IPS-20b (cell line): ENCODE results near the gene TMEM132A.

Experiments used
- H3K27ac ChIP-seq: one replicate; pipeline ENCODE4 v1.5.1; 2013; ENCODE audit warnings: low read length
- H3K27me3 ChIP-seq: 2 replicates; pipeline ENCODE4 v1.6.1; 2013; ENCODE audit warnings: mild to moderate bottlenecking, low read length, inconsistent platforms; ENCODE audit not compliant: insufficient read depth
- H3K36me3 ChIP-seq: 2 replicates; pipeline ENCODE4 v1.6.1; 2013; ENCODE audit warnings: low read depth, mild to moderate bottlenecking, inconsistent platforms, low read length, moderate library complexity; ENCODE audit not compliant: insufficient read depth
- H3K4me1 ChIP-seq: 2 replicates; pipeline ENCODE4 v1.6.1; 2013; ENCODE audit warnings: mild to moderate bottlenecking, control low read depth, inconsistent platforms, low read length, moderate library complexity; ENCODE audit not compliant: insufficient read depth
- H3K4me3 ChIP-seq: 2 replicates; pipeline ENCODE4 v1.5.1; 2013; ENCODE audit warnings: mild to moderate bottlenecking, low read length, inconsistent platforms
- H3K9ac ChIP-seq: 2 replicates; pipeline ENCODE4 v1.6.1; 2013; ENCODE audit warnings: low read depth, mild to moderate bottlenecking, inconsistent platforms, low read length, moderate library complexity
- H3K9me3 ChIP-seq: 2 replicates; pipeline ENCODE4 v1.6.1; 2013; ENCODE audit warnings: mild to moderate bottlenecking, low read depth, low read length, inconsistent platforms; ENCODE audit not compliant: insufficient read depth

TMEM132A gene, protein sequence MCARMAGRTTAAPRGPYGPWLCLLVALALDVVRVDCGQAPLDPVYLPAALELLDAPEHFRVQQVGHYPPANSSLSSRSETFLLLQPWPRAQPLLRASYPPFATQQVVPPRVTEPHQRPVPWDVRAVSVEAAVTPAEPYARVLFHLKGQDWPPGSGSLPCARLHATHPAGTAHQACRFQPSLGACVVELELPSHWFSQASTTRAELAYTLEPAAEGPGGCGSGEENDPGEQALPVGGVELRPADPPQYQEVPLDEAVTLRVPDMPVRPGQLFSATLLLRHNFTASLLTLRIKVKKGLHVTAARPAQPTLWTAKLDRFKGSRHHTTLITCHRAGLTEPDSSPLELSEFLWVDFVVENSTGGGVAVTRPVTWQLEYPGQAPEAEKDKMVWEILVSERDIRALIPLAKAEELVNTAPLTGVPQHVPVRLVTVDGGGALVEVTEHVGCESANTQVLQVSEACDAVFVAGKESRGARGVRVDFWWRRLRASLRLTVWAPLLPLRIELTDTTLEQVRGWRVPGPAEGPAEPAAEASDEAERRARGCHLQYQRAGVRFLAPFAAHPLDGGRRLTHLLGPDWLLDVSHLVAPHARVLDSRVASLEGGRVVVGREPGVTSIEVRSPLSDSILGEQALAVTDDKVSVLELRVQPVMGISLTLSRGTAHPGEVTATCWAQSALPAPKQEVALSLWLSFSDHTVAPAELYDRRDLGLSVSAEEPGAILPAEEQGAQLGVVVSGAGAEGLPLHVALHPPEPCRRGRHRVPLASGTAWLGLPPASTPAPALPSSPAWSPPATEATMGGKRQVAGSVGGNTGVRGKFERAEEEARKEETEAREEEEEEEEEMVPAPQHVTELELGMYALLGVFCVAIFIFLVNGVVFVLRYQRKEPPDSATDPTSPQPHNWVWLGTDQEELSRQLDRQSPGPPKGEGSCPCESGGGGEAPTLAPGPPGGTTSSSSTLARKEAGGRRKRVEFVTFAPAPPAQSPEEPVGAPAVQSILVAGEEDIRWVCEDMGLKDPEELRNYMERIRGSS

DNA sequence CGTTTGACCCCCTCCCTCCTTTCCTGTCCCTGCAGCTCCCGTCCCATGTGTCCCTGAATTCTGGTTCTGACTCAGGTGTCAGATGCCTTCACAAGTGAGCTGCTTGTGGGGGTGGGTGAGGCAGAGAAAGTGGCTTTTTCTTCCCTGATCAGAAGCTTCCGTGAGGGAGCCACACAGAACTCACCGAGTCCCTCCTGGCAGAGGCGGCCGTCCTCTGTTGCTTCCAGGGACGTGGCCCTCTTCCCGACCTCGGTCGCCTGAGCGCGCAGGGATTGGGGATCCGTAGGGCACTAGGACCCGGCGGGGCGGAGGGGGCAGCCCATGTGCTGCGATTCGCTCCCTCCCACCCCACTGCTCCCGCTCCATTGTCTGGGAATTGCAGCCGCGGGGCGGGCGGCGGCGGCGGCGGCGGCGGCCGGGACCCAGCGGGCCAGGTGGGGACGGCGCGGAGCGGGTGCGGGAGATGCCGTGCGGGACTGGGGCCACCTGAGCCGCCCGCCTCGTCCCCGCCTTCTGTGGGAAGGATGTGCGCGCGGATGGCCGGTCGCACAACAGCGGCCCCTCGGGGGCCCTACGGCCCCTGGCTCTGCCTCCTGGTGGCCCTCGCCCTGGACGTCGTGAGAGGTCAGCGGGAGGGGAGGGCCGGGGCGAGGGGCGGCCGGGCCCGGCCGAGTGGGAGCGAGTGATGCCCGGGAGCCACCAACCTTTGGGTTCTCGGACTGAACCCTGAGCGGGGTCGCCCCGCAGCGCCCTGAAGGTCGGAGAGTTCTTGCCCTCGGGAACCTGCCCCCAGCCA lies at the start of gene TMEM132A:
Gene TMEM132A (plus strand): TSS at position 351 of the 796 bp plus-strand sequence. CDS start 174 bp downstream, at position 525.
- peak within 1 kb of the TSS; percentile 79; the same call in 1 of the 2 replicates for H3K9ac ChIP-seq
- peaks cover 2% of the 10 kb centered on the region; the same call in 1 of the 2 replicates for H3K4me1 ChIP-seq
- peaks cover 55% of the 10 kb centered on the region for H3K36me3 ChIP-seq
- no peaks in the 10 kb centered on the region for H3K27me3 ChIP-seq
- H3K9me3 ChIP-seq, result no peaks in the 10 kb centered on the region
- no peak within 1 kb of the TSS for H3K27ac ChIP-seq
- H3K4me3 ChIP-seq, result peak within 1 kb of the TSS; percentile 91

DNA sequence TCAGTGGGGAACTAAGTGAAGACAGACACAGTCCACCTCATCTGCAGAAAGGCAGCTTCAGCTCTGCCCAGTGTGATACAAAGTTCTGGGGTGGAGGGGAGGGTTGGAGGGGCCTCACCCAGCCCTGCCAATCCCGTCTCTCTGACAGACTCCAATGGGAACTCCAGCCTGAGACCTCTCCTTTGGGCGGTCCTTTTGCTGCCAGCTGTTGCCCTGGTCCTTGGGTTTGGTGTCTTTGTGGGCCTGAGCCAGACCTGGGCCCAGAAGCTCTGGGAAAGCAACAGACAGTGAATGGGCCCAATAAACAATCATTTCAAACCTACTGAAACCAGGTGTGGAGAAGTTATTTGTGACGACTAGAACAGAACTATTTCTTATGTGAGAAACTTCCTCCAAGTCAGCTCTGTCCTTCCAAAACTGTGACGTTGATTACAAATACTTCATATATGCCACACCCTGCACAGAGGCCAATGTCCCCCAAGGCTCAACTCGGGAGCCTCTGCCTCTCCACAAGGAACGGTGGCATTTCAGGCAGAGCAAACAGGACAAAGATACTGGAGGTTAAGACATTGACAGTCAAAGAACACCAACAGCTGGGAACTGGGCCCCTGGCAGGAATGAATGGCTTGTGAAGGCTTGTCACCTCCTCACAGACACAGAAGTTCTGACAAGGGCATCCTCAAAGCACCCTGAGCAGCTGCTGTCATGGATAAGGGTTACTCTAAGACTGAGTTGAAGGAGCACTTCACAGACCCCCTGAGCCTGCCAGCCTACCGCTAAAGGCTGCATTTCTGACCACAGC lies 48.7 kb upstream of the TMEM132A start:
- Histone ChIP-seq H3K27ac (no peak overlapping the region), H3K4me1 (no peaks in the 10 kb centered on the region), H3K36me3 (no peaks in the 10 kb centered on the region; the same call in 1 of the 2 replicates), H3K4me3 (no peak overlapping the region), H3K9me3 (no peaks in the 10 kb centered on the region), H3K27me3 (no peaks in the 10 kb centered on the region), H3K9ac (no peak overlapping the region)

DNA sequence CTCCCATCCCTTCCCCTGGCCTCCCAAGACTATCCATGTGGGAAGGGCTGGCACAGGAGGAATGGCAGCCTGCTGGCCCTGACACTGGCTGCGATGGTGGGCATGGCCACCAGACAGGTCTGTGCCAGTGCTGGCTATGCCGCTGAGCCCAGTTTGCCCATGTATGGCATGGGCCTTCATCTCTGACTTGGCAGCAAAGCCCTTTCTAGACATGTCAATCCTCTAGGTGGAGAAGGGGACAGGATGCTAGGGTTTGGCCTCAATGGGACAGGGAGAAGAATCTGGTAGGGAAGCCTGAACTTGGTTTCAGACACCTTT lies 48.1 kb upstream of the TMEM132A start:
- H3K4me3 ChIP-seq, result no peak overlapping the region
- no peaks in the 10 kb centered on the region for H3K27me3 ChIP-seq
- H3K36me3 ChIP-seq, result no peaks in the 10 kb centered on the region; the same call in 1 of the 2 replicates
- H3K4me1 ChIP-seq, result no peaks in the 10 kb centered on the region
- no peak overlapping the region for H3K9ac ChIP-seq
- no peak overlapping the region for H3K27ac ChIP-seq
- H3K9me3 ChIP-seq, result no peaks in the 10 kb centered on the region

DNA sequence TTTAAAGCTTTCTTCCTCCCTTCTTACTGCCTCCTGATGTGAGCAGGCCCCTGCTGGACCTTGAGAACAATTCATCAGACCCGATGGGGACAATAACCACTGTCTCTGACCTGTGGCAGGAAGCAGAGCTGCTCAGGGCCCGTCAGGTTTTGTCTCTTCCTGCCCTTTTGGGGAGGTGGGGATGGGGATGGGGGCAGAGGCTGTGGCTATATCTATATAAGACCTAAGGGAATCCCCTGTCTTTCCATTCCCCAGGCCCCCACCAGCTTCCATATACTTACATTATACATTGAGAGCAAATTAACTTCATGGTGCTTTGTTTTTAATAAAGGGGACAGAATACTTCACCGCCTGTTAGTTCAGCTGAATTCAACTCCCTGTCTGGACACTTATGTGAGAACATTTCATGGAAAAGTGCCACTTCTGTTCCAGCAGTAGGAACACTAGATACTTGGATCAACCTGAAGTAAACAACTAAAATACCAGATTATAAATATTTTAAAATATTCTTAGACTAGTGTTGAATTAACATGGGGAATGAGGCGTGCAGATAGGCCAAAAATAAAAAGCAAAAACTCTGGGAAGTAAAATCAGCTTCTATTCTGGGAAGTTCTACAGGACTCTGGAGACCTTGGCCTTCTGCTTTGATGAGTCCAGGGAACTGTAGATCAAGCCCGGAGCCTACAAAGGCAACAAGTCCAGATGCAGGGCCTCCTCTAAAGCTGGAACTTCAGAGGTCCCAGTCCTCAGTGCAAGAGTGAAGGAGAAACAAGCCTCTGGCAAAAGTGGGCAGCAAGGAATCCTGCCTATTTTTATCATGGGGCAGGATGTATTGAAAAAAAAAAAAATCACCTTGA lies 45.8 kb upstream of the TMEM132A start:
- H3K27ac ChIP-seq, result no peak overlapping the region
- H3K36me3 ChIP-seq, result no peaks in the 10 kb centered on the region; the same call in 1 of the 2 replicates
- H3K9ac ChIP-seq, result no peak overlapping the region
- no peaks in the 10 kb centered on the region for H3K4me1 ChIP-seq
- H3K9me3 ChIP-seq, result no peaks in the 10 kb centered on the region
- H3K27me3 ChIP-seq, result no peaks in the 10 kb centered on the region
- no peak overlapping the region for H3K4me3 ChIP-seq

DNA sequence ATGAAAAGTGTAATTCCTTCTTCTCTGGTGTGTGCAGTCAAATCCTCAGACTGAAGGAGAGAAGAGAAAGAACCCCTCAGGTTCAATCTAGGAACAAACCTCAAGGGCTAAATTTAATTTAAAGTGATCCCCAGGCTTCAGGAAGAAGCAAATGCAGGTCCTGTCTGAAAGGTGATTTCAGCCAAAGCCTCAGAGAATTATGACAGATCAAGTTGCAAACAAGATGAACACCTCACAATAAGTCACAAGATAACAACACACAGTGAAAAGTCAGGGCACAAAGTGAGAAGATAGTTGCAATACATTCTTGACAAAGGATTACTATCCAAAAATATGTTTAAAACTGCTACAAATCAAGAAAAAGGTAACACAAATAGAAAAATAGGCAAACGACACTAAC lies 45.2 kb upstream of the TMEM132A start:
- no peaks in the 10 kb centered on the region for H3K4me1 ChIP-seq
- H3K4me3 ChIP-seq, result no peak overlapping the region
- H3K9ac ChIP-seq, result no peak overlapping the region
- H3K27me3 ChIP-seq, result no peaks in the 10 kb centered on the region
- H3K9me3 ChIP-seq, result no peaks in the 10 kb centered on the region
- no peak overlapping the region for H3K27ac ChIP-seq
- no peaks in the 10 kb centered on the region; the same call in 1 of the 2 replicates for H3K36me3 ChIP-seq

DNA sequence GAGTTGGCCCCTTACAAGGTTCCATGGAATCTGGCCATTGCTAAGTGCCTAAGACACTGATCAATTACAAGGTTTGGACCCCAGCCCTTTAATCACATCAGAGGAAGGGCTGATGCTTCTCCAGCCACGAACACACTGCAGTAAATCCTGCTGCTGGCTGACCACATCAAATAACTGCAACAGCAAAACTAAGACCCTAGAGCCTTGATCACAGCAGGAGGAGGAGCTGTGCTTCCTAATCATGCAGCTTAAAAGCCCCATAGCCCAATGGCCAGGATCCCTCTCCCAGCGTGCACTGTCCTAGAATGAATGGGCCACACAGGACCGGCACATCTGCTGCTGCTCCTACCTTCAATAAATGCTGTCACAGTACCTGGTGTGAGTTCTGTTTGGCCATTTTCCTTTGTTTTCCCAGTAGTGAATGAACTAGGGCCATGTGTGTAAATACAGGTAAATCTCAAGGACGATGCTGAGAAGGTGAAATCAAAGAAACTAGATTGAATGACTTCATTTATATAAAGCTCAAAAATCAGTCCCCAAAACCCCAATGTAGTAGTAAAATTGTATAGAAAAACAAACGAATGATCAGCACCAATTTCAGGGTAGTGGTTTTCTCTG lies 44.2 kb upstream of the TMEM132A start:
- Histone ChIP-seq H3K27me3 (no peaks in the 10 kb centered on the region), H3K9me3 (no peaks in the 10 kb centered on the region), H3K27ac (no peak overlapping the region), H3K36me3 (no peaks in the 10 kb centered on the region; the same call in 1 of the 2 replicates), H3K9ac (no peak overlapping the region), H3K4me3 (no peak overlapping the region), H3K4me1 (no peaks in the 10 kb centered on the region)

DNA sequence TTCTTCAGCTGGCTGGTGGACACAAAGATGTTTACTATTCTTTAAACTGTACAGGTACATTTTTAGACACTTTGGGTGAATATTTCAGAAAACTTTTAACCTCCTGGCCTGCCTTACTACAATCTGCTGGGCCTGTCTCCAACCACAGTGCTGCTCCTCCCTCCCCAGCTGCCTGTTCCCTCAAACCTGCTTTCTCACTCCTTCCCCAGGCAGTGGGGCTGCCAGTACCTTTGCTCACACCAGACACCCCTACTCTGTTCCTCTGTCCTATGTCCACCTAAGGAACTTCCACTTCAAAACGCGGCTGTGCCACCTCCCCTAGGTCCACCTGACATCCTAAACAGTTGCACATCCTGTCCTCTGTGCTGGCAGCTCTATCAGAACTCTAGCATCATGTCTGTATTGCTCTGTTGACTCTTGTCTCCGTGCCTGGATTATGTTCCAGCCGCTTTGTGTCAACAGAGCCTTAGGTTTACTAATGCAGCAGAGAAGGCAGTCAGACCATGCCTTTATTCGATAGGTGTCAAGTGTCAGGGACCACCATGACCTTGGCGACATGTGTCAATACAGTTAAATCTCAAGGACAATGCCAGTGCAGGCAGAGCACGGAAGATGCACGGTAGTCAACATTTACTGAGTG lies 43.5 kb upstream of the TMEM132A start:
- no peaks in the 10 kb centered on the region for H3K27me3 ChIP-seq
- H3K4me3 ChIP-seq, result no peak overlapping the region
- H3K9me3 ChIP-seq, result no peaks in the 10 kb centered on the region

DNA sequence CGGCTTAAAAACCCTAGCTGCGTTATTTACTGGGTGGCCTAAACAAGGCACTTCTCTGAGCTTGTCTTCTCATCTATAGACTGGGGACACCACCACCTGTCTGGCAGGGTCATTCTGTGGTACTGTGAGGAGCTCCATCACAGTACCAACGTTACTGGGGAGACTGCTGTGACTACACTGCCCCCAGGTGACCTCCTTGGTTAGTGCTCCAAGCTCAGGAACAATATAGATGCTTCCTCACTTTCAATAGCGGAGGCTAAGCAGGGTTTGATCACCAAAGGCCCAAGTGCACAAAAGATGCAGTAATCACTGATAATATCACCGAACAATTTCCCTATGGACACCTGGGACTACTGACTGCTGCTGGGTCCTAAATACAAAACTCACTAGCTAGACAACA lies 36.7 kb upstream of the TMEM132A start:
- Histone ChIP-seq H3K27ac (no peak overlapping the region), H3K9me3 (no peaks in the 10 kb centered on the region), H3K27me3 (no peaks in the 10 kb centered on the region), H3K4me3 (no peak overlapping the region), H3K36me3 (peaks cover 15% of the 10 kb centered on the region), H3K4me1 (no peaks in the 10 kb centered on the region), H3K9ac (no peak overlapping the region)

More for the DNA sequence above, 43.5 kb upstream of the TMEM132A start:
- H3K27ac ChIP-seq, result no peak overlapping the region
- H3K4me1 ChIP-seq, result no peaks in the 10 kb centered on the region
- H3K9ac ChIP-seq, result no peak overlapping the region
- no peaks in the 10 kb centered on the region; the same call in 1 of the 2 replicates for H3K36me3 ChIP-seq

DNA sequence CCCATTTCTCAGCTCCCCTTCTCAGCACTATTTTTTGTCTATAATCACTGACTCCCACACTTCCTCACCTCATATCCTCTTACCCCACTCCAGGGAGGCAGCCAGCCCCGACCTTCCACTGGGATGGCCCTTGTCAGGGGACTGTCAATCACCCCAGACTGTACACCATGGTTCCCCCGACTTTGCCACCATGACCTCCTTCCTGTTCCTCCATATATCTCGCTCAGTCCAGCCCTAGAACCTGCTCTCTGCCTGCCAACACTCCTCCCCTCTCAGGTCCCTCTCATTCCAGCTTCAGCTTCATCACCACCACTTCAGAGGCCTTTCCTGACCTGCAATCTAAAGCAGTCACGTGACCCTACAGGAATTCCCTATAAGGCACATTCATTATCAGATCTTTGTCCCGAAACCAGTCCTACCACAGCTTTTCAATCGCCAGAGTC lies 34.4 kb upstream of the TMEM132A start:
- Histone ChIP-seq H3K4me1 (no peaks in the 10 kb centered on the region), H3K27me3 (no peaks in the 10 kb centered on the region), H3K4me3 (no peak overlapping the region), H3K9ac (no peak overlapping the region), H3K36me3 (peaks cover 39% of the 10 kb centered on the region), H3K9me3 (no peaks in the 10 kb centered on the region), H3K27ac (no peak overlapping the region)
